SU-DHL-6 (cell line): ENCODE data around the gene FADS1.
A peak's percentile ranks its signal among the peaks of the same experiment; 100 is the strongest.

ENCODE experiments used
- CTCF ChIP-seq: fragments of 200-600 bp; sonication (generic); IDR thresholded peaks from one replicate; pipeline ENCODE4 v1.5.1; 2017; ENCODE audit warnings: antibody characterized with exemption, mild to moderate bottlenecking, low read length, moderate library complexity; ENCODE audit not compliant: insufficient read depth, poor library complexity, severe bottlenecking
- EZH2phosphoT487 ChIP-seq: fragments of 200-600 bp; sonication (generic), shearing (Covaris generic); conservative IDR thresholded peaks from 2 replicates; pipeline ENCODE4 v1.6.1; 2018; ENCODE audit warnings: mild to moderate bottlenecking, antibody characterized with exemption, low read length, moderate library complexity, mixed read lengths

GRCh38 chr11:61797263-61797944 is 19.4 kb downstream of the FADS1 start:
- TF ChIP-seq CTCF (peak; percentile 93), EZH2phosphoT487 (no peak)
